Subcutaneous adipose tissue (tissue), 4 donors: ENCODE results near the gene SYT10. TPM values are rescaled to one million over a fixed set of nuclear protein-coding genes. Genes with fewer than 3 reads are reported as not detected.

Source experiments
- CTCF ChIP-seq: fragments of 450-650 bp; IDR thresholded peaks from one replicate; pipeline ENCODE4 v1.5.1; 2016; ENCODE audit warnings: low read depth, mild to moderate bottlenecking, control low read depth, antibody characterized with exemption, moderate library complexity
- total RNA-seq, 4 donors: library from RNA; depleted of rRNA; stranded (reverse); fragments of >200 nt; gene quantifications; one replicate each; pipeline ENCODE4 v1.1.0, GENCODE V29; 2016

Gene SYT10
- total RNA-seq, 4 donors from 2014 or later, result not detected

DNA sequence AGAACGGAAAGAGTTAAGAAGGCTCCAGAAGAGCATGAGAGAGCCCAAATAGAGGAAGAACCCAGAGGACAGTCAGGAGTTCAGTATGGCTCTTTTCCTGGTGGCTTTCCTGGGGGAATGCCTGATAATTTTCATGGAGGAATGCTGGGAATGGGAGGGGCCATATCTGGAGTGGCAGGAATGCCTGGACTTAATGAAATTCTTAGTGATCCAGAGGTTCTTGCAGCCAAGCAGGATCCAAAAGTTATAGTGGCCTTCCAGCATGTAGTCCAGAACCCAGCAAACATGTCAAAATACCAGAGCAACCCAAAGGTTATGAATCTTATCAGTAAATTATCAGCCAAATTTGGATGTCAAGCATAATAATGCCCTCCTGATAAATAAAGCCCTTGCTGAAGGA is 15.5 kb upstream of the SYT10 start:
- TF ChIP-seq CTCF, result no peak

DNA sequence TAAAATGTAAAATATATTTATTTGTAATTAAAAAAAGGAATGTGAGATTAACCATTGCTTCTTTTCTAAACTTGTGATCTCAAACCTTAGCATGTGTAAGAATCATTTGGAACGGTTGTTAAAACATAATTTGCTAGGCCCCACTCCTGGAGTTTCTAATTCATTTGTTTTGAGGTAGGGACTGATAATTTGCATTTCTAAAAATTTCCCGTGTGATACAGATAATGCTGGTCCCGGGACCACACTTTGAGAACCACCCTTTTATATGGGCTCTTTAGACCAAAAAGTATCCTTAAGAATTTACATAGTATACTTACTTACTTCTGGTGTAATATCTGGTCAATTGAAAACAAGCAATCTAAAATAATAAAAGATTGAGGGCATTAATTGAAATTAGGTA is 10.9 kb upstream of the SYT10 start:
- no peak for TF ChIP-seq CTCF

DNA sequence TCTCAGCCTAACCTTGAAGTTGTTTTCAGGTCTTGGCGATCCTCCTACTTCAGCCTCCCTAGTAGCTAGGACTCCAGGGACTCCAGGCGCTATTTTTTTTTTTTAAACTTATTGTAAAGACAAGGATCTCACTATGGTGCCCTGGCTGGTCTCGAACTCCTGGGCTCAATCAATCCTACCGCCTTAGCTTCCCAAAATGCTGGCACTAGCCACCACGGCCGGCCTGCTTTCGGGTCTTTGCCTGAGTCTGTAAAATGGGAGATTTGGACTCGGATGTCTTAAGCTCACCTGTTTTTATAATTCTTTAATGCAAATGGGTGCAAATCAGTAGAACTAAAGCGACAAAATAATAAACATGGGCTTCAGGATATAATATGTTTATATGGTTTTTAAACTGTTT is 858 bp upstream of the SYT10 start:
- TF ChIP-seq CTCF, result no peak

DNA sequence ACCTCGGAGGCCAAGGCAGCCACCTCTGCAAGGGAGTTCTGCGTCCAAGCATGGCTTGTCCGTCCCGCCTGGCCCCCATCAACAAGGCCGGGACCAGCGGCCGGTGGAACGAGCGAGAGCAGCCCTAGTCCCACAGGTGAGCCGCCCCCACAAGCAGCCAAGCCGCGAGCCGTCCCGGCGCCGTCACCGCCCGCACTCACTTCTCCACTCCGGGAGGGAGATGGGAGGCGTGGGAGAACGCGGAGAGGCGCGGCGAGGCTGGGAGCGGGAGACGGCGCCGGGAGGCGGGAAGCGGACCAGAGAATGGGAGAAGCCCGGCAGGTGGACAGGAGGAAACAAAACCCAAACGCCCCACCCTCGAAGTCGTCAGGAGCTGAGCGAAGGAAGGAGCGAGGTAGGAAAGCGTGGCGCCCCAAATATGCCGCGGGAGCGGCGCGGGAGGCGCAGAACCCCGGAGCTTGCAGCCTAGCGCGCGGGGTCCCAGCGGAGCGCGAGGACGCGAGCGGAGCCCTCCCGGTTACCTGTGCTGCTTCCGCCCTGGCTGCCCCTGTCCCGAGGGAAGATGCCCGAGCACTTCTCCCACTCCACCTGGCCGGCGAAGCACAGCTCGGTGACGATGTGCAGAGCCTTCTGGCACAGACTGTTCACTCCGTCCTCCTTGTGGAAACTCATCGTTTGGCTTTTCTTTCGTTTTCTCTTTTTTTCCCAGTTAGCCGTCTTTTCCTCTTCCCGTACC is 600 bp downstream of the SYT10 start:
- TF ChIP-seq CTCF, result no peak

DNA sequence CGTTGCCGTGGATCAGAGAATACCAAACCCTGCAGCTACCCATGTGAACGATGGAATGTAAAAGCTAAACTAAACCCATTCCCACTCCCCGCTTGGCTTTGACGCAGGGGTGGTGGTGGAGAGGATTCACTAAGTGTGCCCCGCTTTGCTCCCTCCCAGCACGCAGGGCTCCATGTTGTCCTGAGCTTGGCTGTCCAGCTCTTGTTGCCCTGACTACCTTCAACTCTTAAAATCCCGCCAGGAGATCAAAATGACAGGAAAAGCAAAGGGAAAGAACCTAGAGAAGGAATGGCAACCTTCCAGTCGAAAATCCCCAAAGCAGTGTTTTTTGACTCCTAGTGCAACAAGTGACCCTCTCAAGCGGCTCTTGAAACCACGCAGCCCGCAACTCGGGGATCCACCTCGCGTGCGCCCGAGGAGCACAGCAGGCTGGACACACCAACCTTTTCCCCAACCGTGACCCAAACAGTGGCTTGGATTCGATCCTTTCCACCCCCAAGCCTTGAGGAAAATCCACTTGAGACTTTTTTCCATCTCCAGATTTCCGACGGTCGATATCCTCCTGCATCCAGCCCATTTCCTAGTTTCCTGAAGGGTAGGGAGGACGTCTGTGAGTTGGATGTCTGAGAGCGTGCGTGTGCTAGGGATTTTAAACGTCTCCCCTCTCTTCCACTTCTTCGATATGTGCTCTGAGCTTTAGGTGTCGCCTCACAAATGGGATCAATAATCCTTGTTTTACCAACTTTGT is 1.4 kb downstream of the SYT10 start:
- TF ChIP-seq CTCF, result no peak

DNA sequence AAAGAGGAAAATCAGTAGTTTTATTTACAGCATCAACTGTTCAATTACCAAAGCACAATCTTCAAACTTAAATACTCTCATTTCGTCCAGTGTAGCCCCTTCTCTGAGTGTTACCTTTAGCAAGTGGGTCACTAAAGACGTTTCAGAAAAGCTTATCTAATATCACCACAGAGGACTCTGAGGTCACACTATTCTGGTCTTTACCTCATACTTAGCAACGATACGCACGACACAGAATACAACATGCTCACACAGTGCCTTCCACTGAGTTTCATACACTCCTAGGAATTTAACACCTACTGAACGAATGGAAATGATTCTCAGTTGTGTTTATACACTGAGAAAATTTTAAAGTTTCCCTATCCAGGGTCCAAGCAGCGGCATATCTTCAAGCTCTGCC is 2.0 kb downstream of the SYT10 start:
- no peak for TF ChIP-seq CTCF

DNA sequence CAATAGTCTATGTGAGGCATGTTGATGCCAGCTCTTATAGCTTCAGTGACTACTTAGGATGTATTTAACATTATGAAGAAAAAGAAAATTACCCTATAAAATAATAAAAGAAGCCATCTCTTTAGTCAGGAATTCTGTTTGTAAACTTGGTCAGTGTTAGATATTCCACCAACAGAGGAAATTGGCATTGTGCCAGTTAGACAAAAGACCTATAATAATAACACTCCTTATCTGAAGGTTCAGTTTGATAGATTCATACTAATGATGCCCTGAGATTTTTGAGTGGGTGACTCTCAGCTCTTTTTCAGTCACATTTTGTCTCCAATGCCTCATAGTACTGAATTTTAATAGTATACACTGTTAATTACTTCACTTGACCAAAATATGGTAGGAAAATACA is 6.6 kb downstream of the SYT10 start:
- no peak for TF ChIP-seq CTCF
